HG02678 (cell line): ENCODE measurements around the gene CEP104.

Experiments
- ATAC-seq: cut with Tn5 transposase; IDR thresholded peaks from one replicate; pipeline ENCODE4 v1.9.1; 2021; ENCODE audit warnings: mild to moderate bottlenecking, moderate library complexity; ENCODE audit not compliant: unreplicated experiment

The CEP104 gene

DNA sequence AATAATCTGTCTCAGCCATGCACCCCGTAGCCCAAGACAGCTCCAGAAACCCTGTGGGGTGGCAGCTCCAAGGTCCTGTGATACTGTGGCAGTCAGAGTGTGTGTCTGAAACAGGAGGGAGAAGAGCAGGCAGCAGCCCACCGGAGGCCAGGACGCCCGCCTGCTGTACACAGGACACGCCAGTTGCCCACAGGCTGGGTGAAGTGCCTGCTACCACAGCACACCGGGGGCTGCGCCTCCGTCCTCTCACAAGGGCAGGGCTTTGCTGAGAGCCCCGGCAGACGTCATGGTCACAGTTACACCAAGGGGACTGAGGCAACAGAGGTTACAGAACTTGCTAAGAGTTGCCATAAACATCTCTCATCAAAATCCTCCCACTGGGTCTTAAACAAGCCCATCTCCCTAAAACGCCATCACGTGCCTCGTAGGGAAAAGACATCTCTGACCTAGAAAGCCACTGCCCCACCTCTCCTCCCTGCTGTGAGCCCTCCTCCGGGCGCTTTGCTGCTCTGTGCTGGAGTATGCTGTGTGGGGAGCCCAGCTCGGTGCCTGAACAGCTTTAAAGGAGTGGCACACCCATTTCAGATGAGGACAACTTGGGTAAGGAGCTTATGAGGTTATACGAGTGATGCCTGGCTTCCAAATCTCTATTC is 37.7 kb upstream of the CEP104 start:
- no peak for ATAC-seq

DNA sequence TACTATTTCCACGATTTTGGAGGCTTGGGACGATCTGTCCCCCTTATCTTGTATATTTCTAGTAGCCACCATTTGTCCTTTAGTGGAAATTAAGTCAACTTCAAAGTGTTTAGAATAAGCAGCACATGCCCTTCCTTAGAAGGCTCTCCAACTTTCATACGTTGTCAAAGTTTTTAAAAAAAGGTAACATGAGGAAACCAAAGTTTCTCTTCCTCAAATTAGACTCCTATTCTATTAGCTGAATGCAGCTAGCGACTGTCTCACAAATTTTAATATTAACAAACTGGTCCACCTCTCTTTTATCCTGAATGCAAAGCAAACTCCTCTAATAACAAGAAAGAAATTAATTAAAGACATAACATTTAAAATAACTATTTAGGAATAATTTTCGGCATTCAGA is 36.2 kb upstream of the CEP104 start:
- no peak for ATAC-seq

DNA sequence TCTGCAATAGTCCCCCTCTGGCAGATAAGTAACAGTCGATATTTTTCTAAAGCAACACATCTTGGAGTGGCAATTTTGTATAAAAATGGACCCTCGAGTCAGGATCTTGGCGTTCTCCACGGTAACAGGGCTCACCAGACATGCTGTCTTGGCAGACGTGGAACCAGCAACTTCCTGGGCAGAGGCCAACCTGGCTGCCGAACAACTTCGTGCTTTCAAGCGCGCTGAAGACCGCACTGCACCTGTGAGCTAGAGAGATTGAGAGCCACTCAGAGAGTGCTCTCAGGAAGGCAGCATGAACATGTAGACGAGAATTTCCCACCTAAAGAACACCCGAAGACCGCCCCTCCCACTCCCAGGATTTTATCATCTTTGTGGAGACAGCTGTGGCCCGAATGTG is 35.7 kb upstream of the CEP104 start:
- ATAC-seq = no peak

DNA sequence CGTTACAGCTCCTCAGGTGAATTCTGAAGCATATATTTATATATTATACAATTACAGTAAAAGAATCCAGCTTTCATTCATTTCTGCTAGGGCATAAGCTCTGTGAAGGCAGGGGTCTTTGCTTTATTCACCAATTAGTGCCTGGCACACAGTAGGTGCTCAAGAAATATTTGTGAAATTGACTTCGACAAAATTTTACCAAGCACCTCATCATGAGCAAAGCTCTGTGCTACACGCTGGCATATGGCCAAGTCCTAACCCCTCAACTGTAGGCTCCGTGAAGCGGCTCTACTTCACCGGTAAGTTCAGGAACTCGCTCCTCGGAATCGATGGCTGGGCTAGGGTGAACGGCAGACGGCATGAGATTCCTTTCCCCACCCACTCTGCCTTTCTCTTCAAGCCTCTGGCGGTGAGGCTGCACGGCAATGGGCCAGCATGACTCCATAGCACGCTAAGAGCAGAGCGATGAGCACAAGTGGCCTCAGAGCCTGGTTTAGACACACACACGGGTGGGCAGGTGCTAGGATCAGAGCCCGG is 34.4 kb upstream of the CEP104 start:
- ATAC-seq = no peak

DNA sequence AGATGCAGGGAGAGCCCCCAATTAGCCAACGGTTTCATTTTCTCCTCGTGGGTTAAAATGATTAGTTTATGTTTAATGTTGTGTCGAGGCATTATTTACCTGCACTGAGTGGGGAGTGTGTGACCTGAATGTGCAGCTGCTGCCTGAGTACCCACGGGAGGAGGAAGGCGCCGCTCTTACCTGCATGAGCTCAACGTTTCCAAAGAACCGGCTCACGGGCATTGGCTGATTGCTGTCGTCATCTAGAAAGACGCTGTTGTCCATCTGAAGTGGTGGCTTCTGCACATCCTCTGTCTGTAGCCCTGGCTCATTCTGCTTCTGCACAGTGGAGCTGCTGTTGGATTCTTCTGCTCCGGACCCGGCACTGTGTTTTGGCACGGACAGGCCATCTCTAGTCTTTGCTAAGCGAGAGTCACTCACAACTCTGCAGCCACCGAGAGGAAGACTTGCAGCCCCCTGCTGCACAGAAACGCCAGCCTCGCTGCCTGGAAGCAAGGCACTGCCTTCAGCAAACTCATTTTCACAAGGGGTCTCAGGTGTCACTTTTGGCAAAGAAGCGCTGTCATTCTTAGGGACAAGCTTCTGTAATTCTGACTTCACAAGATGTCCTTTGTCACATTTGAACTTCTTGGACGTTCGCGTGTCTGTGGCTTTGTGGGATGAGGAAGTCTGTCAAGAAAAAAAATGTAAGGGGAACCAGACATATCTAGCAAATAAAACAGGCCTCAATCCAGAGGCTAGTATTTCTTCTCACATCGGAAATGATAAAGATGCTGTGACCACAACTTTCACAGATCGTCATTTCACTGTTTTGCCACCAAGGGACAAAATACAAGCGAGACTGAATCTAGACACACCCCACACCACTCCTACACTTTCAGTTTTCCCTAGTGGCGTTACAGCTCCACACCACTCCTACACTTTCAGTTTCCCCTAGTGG is 33.6 kb upstream of the CEP104 start:
- no peak for ATAC-seq

DNA sequence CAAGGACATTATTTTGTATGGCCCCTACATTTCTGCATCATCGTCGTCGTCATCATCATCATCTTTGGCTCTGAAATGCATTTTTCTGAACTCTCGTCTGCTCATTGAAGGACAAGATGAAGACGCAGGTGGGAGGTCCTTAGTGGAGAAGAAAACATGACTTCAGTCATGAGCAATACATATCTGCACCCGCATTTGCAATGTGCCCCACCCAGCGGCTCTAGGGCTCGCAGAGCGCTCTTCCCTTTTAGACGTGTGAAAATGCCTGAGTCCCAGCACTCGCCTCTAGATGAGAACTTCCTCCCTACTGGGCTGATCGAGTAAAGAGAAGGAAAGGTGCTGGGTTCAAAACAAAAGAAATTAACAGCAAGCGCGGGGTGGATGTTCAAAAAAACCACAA is 32.9 kb upstream of the CEP104 start:
- ATAC-seq = no peak

DNA sequence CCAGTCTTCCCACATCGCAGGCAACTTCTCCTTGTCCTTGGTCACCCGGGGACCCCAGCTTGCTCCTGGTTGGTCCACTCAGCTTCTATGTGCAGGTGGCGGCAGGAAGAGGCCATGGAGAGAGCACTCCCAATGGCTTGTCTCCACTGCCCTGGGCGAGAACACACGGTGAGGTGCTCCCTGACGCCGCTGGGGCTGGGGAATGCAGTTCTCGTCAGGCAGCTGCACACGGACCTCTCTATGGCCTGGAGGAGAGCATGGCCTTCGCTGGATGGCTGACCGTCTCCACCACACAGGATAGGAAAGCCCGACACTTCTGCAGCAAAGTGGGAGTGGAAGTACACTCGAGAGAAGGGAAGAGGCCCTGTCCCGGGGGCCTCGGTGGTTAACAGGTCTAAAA is 31.3 kb upstream of the CEP104 start:
- ATAC-seq = no peak

DNA sequence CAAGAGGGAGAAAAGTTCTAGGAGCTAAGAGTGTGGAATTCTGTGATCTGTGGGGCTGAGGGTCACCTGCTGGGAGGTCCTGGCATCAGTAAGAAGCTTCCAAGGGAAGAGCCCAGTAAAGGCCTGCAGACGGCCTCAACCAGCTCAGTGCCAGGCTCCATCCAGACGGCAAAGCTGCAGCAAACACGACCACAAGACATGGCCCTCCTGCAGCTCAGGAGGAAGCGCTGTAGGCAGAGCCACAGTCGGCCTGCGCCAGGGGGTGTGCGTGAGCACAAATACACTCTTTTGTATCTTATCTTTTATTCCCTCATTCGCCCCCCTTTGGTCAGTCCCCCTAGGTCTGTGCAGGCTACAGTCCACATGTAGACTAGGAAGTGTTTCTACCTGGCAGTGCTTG is 29.7 kb upstream of the CEP104 start:
- ATAC-seq = no peak

DNA sequence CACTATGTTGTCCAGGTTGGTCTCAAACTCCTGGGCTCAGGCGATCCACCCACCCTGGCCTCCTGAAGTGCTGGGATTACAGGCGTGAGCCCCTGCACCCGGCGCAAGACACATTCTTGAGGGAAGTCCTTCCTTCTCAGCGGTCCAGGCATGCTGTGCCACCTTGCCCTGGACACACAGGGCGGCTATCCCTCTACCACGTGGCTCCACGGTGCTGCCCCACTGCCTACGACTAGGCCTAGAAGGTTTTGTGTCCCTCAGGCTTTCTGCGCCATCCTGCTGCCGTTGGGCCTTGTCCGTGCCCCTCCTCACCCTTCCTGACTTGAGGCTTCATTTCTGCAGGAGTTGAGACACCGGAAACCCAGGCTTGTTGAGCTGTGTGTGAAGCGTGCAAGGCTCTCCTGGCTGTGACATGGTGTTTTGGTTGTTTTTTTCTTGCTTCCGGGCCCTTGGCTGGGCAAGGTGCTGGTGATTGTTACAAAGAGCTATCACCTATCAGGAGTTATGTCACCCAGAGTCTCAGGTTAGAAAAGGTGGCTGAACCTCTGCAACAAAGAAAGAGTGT is 29.2 kb upstream of the CEP104 start:
- ATAC-seq = no peak

DNA sequence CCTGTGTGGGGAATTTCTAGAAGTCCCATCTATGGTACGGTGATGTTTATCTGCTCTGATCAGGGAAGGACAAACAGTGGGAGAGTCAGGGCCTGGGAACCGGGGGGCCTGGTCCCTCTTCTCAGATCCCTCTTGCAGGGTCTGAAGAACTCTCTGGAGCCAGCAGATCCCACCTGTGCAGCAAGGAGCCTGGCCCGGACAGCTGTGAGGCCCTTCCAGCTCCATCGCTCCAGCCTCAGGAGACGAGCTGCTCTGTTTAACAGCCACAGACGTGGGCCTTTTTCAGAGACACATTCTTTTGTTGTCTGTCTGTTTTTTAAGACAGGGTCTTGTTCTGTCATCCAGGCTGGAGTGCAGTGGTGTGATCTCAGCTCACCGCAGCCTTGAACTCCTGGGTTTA is 28.6 kb upstream of the CEP104 start:
- no peak for ATAC-seq

DNA sequence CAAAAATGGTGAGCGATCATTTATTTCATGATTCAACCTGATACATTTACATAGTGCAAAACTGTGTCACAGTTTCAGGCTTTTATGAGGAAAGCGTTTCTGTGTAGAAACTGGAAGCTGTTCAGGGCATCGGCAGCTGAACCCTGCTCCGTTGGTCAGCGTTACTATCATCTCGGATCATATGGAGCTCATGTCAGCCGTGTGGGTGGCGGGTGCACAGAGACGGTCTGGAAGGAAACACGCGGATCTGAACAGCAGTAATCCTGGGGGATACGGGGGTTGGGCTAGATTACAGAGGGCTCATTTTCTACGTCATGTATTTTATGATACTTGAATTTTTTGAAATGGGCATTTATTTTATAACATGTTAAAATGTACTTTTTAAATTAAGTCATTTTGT is 28.0 kb upstream of the CEP104 start:
- no peak for ATAC-seq

DNA sequence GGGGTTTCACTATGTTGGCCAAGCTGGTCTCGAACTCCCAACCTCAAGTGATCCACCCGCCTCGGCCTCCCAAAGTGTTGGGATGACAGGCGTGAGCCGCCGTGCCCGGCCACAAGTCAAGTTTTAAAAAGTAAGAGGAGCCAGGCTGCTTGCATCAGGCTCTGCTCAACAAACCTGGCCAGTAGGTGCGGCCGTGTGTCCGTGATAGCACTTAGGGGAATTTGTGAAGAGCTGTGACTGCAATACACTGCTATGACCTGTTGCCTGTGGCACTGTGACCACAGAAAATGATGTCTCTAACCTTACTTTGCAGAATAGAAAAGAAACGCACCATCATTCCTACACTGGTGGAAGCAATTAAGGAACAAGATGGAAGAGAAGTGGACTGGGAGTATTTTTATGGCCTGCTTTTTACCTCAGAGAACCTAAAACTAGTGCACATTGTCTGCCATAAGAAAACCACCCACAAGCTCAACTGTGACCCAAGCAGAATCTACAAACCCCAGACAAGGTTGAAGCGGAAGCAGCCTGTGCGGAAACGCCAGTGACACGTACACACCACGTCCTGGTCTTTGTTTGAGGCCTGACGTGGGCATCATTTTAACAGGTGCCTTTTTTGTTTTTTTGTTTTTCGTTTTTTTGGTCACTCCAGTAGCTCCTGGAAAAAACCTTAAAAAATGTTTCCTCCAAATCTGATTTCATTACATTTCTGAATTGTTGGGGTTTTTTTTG is 26.3 kb upstream of the CEP104 start:
- ATAC-seq = no peak

DNA sequence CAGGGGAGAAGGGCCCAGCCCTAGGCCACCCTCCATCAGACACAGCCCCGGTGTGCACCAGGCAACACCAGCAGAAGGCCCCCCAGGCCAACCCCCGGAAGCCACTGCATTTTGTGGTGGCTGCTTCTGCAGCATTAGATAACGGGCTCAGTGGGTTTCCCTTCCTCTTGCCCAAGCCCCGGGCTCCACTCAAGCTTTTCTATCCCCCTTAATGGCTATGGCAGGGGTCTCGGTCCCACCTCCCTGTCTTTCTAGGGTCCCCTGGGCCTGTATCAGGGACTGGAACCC is 24.1 kb upstream of the CEP104 start:
- ATAC-seq = no peak

DNA sequence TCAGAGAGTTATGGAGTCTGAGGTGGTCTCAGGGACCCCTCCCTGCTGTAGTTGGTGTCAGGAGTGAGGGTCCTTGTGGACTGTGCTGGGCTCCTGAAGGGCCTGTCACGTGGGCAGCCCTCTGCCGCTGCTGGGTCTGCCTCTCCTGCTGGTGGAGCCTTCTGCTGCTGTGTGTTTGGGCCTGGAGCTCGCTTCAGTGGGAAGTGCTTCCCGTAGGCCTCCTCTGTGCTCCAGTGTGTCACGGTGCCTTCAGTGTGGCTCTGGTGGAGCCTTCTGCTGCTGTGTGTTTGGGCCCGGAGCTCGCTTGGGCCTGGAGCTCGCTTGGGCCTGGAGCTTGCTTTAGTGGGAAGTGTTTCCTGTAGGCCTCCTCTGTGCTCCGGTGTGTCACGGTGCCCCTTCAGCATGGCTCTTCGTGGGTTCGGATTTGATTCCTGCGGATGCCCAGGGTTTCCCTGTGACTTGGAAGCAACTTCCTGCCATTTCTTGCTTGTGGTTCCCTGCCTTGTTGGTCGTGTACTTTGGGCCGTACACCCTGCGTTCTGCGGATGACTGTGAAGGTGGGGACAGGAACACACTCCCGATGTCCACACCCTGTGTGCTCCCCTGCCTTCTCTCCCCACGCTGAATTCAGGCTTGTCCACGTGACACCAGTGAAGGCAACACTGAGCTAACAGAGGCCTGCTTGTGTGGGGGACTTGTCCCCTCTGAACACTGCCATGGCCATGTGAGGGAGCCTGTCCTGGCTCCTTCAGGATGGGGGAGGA is 23.6 kb upstream of the CEP104 start:
- ATAC-seq = no peak

DNA sequence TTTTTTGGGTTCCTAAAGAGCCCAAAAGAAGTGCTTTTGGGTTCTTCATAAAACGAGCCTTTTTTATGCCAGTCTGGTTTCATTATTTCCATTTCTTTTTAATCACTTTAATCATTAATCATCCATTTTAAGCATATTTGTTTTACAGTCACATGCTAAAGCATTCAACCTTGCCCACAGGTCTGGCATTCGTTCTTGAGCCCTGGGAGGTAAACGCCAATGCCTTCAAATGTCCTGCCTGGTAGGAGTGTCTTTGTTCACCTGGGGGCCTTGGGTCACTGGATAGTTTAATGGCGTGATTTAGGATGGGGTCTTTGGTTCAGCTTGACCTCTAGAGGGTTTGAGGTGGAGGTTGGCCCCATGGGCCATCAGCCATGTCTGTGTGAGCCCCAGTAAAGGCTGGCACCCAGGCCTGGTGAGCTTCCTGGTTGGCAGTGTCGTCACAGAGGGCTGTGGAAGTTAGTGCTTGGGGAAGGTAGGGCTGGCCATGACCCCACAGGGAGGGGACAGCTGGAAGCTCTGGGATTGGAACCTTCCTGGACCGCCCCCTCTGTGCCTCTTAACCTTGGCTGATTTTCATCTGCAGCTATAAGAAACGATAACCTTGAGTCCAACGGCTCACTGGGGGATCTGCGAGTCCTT is 22.9 kb upstream of the CEP104 start:
- no peak for ATAC-seq

DNA sequence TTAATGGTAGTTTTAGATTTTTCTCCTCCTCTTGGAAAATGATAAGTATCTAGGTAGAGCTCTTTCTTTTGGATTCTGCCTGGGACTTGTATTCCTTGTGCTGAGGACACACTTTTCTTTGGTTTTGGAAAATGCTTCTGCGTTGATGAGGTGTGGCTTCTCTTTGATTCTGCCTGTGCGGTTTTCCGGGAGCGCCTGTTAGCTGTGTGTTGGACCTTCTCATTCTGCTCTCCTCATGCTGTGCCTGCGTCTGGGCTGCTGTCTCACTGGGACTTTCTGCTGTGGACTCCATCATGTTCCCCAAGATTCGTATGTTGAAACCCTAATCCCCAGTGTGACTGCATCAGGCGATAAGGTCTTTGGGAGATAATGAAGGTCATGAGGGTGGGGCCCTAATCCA is 22.1 kb upstream of the CEP104 start:
- ATAC-seq = no peak

DNA sequence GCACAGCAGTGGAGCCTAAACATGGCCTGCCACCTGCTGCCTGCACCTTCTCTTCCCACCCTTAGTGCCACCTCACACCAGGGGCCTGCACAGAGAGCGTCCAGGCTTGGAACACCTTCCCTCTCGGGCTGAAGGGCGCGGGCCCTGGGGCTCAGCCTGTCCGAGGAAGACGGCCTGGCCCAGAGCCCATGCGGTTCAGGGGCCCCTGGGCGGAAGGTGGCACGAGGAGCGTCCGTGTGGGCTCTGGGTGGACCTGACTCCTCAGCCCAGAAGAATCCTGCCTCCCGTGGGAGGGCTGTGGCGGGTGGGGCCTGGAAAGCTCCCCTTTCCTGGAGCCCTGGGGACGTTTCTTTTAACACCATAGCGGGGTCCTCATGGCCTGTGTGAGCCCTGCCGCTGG is 19.7 kb upstream of the CEP104 start:
- ATAC-seq = no peak

DNA sequence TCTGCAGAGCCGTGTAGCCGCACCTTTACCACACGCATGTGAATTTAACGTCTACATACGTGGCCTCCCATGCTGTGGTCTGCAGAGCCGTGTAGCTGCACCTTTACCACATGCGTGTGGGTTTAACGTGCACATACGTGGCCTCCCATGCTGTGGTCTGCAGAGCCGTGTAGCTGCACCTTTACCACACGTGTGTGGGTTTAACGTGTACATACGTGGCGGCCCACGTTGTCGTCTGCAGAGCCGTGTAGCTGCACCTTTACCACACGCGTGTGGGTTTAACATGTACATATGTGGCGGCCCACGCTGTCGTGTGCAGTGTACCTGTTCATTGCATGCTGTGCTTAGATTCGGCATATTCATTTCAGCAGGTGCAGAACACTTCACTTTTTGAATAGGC is 17.7 kb upstream of the CEP104 start:
- ATAC-seq = no peak

DNA sequence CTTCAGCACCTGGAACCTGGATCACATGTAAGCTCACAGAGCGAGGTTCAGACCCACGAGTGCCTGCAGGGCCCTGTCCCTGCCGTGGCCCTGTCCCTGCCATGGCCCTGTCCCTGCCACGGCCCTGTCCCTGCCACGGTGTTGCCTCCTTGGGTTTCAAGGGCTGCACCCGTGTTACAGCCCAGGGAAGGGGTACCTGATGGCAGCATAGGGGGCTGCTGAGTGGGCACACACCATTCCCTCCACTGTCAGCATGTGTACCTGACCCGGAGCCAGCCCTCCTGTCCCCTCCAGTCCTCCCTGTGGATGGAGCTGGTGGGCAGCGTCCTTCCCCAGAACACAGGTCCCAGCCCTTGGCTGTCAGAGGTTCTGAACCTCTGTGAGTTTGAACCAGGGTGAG is 15.5 kb upstream of the CEP104 start:
- no peak for ATAC-seq

DNA sequence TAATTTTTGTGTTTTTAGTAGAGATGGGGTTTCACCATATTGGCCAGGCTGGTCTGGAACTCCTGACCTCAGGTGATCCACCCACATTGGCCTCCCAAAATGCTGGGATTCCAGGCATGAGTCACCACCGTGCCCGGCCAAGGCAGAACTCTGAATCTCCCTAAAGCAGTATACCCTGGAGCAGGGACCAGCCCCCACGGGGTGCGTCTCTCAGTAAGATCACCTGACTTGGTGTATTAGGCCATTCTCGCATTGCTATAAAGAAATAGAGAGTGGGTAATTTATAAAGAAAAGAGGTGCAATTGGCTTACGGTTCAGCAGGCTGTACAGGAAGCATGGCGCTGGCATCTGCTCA is 14.4 kb upstream of the CEP104 start:
- ATAC-seq = no peak
